GM10266 (cell line): Measurements from ENCODE around the gene LMNTD2.

Experiments used
- DNase-seq: peaks from one replicate; pipeline ENCODE4 v3.0.0; 2012; ENCODE audit errors: extremely low spot score
- TF ChIP-seq, protein P1 (sequence below): IDR thresholded peaks from 2 replicates; pipeline ENCODE4 v1.5.1; 2012; ENCODE audit warnings: mild to moderate bottlenecking, low read depth; ENCODE audit not compliant: control insufficient read depth, insufficient read depth; ENCODE audit errors: missing control alignments

LMNTD2 gene

GRCh38 chr11:548700-549603, 11.6 kb downstream of the LMNTD2 start:
- no peak for DNase-seq
- TF ChIP-seq, protein P1, sequence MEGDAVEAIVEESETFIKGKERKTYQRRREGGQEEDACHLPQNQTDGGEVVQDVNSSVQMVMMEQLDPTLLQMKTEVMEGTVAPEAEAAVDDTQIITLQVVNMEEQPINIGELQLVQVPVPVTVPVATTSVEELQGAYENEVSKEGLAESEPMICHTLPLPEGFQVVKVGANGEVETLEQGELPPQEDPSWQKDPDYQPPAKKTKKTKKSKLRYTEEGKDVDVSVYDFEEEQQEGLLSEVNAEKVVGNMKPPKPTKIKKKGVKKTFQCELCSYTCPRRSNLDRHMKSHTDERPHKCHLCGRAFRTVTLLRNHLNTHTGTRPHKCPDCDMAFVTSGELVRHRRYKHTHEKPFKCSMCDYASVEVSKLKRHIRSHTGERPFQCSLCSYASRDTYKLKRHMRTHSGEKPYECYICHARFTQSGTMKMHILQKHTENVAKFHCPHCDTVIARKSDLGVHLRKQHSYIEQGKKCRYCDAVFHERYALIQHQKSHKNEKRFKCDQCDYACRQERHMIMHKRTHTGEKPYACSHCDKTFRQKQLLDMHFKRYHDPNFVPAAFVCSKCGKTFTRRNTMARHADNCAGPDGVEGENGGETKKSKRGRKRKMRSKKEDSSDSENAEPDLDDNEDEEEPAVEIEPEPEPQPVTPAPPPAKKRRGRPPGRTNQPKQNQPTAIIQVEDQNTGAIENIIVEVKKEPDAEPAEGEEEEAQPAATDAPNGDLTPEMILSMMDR, result no peak

DNA sequence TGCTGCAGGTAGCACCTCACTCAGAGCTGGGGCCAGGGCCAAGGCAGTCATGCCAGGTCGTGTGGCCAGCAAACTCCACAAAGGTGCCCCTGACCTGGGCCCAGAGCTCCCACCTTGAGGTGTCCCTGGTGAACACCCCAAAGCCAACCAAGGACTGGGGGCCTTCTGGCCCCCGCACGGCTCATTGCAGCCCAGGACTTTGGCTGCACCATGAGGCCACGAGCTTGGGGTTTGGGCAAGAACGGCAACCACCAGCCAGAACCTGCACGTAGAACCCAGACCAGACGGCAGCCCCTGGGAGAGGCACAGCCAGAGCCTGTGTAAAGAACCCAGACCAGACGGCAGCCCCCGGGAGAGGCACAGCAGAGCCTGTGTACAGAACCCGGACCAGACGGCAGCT, 15.4 kb downstream of the LMNTD2 start:
- DNase-seq, result no peak
- TF ChIP-seq, protein P1, result no peak

GRCh38 chr11:544817-545166, 15.7 kb downstream of the LMNTD2 start:
- TF ChIP-seq, protein P1, result no peak
- DNase-seq, result no peak

GRCh38 chr11:541433-541885, 19.1 kb downstream of the LMNTD2 start:
- no peak for DNase-seq
- TF ChIP-seq, protein P1, result no peak

DNA sequence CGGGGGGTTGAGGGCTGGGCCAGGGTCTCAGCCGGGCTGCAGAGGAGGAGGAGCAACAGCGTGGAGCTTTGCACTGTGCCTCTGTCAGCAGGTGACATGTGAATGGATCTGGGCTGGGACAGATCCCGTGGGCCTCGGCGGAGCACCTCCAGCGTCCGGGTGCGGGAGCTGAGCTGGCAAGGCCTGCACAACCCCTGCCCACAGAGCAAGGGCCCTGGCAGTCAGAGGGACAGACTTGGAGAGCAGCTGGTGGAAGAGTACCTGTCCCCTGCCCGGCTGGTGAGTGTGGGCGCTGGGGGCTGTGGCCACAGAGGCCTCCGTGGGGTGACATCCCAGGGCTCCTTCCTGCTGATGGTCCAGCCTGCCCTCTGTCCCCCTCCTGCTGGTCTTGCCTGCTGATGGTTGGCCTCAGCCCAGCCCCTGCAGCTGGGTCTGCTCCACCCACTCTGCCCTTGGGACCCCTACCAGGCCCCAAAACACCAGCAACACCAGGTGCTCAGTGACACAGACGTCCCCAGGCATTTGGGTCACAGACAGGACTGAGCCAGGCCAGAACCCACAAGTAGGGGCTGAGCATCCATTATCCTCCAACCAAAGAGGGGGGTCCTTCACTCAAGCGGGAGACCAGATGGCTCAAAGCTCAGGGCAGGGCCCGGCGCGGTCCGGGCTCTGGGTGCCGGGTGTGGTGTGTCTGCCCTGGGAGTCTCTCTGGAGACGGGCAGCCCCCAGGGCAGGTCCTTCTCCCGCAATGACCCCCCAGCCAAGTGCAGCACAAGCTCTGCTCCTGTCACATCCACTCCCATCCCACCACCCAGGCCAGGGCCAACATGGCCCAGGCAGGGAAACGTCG, 19.7 kb downstream of the LMNTD2 start:
- TF ChIP-seq, protein P1, result no peak
- DNase-seq, result no peak

DNA sequence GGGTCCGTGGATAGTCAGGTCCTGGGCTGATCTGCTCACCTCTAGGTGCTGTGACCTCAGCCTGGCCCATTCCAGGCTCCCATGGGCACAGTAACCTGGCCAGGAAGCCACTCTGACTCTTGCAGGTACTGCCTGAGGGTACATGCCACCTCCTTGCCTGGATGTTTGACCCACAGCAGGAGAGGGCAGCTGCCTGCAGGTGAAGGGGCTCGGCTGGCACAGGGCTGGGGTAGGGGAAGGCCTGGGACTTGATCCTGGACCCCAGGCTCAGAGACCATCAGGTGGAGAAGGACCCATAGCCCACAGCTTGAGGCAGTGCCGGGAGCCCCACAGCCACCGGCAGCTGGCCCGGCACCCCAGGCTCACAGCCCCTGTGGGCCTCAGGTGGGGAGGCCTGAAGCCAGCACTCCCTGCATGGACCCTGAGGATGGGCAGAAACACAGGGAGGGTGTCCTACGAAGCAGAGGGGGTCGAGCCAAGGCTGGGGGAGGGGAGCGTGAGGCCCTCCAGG, 20.5 kb downstream of the LMNTD2 start:
- TF ChIP-seq, protein P1, result no peak

More for the DNA sequence above, 20.5 kb downstream of the LMNTD2 start:
- no peak for DNase-seq
